ENCODE measurements around the gene RIPPLY3. TPM values are rescaled to one million over a fixed set of nuclear protein-coding genes. Genes with fewer than 3 reads are reported as not detected.
"Not testable (repeated sequence)": the region's sequence is repeated elsewhere in the genome, so short reads cannot be mapped to it uniquely, and the experiment has no call there.

The RIPPLY3 gene
- total RNA-seq, 1 experiment from 2014 or later, result 0.94 TPM

DNA sequence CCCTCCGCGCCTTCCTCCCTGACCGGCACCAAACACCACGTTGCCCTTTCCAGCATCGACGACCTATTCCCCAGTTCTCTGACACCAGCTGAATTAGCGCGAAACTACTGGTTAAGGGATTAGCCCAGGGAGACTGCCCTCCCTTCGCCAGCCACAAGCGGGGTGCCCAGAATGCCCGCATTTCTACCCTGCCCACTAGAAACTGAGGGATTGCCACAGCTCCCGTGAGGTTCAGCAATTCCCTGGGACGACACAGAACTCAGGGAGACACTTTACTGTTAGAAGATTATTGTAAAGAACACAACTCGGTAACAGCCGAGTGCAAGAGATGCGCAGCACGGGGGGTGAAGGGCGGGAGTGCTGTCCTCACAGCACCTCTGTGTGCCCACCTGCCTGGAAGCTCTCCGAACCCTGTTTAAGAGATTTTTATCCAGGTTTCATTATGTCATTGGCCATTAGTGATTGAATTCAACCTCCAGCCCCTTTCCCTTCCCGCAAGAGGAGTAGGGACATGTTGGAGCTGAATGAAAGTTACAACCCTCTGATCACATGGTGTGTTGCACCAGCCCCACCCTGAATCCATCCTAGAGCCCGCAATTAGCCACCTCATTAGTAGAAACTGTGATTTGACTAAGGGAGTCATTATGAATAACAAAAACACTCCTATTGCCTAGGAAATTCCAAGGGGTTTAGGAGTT lies 15.8 kb upstream of the RIPPLY3 start:
- Histone ChIP-seq H3K27me3 (ENCODE audit: control insufficient read depth, insufficient read depth, low read length) (no peaks in the 10 kb centered on the region), H3K4me3 (ENCODE audit: insufficient read depth, low read depth, low read length) (peak overlapping the region; percentile 58), H3K36me3 (replicated peaks; ENCODE audit: control insufficient read depth, insufficient read depth, low read length) (no peaks in the 10 kb centered on the region)
- peak; percentile 59 for DNase-seq

- no peaks in the 10 kb centered on the region for H3K27me3 ChIP-seq (ENCODE audit: control insufficient read depth, insufficient read depth, low read length)
- H3K4me3 ChIP-seq (ENCODE audit: insufficient read depth, low read depth, low read length), result no peak overlapping the region
- peak; percentile 69 for DNase-seq
- H3K36me3 ChIP-seq (replicated peaks; ENCODE audit: control insufficient read depth, insufficient read depth, low read length), result no peaks in the 10 kb centered on the region
Observed at GRCh38 chr21:36992671-36993070, 13.8 kb upstream of the RIPPLY3 start.

GRCh38 chr21:36994501-36995158 lies 11.9 kb upstream of the RIPPLY3 start:
- H3K4me3 ChIP-seq (ENCODE audit: insufficient read depth, low read depth, low read length), result peak overlapping the region; percentile 27
- no peaks in the 10 kb centered on the region for H3K27me3 ChIP-seq (ENCODE audit: control insufficient read depth, insufficient read depth, low read length)
- peak; percentile 84 for DNase-seq
- no peaks in the 10 kb centered on the region for H3K36me3 ChIP-seq (replicated peaks; ENCODE audit: control insufficient read depth, insufficient read depth, low read length)

DNA sequence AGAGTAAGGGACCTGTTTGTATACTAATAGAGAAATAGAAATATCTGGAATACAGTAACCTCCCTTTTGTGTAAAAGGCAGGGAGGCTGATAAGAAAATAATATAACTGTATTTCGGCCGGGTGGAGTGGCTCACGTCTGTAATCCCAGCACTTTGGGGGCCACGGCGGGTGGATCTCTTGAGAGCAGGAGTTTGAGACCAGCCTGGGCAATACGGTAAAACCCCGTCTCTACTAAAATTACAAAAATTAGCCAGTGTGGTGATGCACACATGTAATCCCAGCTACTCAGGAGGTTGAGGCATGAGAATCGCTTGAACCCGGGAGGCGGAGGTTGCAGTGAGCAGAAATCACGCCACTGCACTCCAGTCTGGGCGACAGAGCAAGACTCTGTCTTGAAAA lies 11.2 kb upstream of the RIPPLY3 start:
- H3K36me3 ChIP-seq (replicated peaks; ENCODE audit: control insufficient read depth, insufficient read depth, low read length); H3K4me3 ChIP-seq (ENCODE audit: insufficient read depth, low read depth, low read length); H3K27me3 ChIP-seq (ENCODE audit: control insufficient read depth, insufficient read depth, low read length); DNase-seq: not testable (repeated sequence)

DNA sequence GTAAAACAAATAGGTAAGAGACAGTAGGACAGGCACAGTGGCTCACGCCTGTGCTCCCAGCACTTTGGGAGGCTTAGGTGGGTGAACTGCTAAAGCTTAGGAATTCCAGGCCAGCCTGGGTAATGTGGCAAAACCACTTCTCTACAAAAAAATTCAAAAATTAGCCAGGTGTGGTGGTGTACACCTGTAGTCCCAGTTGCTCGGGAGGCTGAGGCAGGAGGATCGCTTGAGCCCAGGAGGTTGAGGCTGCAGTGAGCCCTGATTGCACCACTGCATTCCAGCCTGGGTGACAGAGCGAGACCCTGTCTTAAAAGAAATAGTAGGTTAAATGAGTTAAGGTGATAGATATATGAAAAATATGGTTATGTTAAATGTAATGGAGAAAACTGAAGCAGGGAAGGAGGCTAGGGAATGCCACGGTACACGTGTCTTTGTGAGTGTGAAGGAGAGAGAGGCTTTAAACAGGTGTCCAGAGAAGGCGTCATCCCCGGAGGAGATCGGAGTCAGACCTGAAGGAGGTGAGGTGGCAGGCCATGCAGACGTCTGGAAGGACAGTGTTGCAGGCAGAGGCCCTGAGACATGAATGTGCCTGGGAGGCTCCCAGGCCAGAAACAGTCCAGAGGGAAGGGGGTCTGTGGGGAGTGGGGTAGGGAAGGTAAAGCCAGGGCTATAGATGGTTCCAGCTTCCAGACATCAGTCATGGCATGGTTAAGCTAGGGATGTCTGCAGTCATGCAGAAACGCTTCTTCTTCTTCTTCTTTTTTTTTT lies 7.2 kb upstream of the RIPPLY3 start:
- Histone ChIP-seq H3K36me3 (replicated peaks; ENCODE audit: control insufficient read depth, insufficient read depth, low read length) (no peaks in the 10 kb centered on the region), H3K4me3 (ENCODE audit: insufficient read depth, low read depth, low read length) (no peak overlapping the region), H3K27me3 (ENCODE audit: control insufficient read depth, insufficient read depth, low read length) (peaks cover 2% of the 10 kb centered on the region; the same call in 1 of the 2 replicates)
- no peak for DNase-seq

DNA sequence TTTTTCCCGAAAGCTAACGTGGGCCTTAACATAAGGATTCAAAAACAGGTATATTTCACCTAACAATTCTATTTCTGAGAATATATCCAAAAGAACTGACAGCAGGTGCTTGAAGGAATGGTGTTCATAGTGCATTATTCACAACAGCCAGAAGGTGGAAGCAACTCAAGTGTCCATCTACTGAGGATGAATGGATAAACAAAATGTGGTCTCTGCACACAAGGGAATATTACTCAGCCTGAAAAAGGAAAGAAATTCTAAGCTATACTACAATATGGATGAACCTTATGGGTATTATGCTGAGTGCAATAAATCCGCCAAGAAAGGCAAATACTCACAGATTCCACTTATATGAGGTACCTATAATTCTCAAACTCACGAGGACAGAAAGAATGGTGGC lies 6.1 kb upstream of the RIPPLY3 start:
- H3K4me3 ChIP-seq (ENCODE audit: insufficient read depth, low read depth, low read length), result no peak overlapping the region
- H3K36me3 ChIP-seq (replicated peaks; ENCODE audit: control insufficient read depth, insufficient read depth, low read length), result no peaks in the 10 kb centered on the region
- peaks cover 3% of the 10 kb centered on the region for H3K27me3 ChIP-seq (ENCODE audit: control insufficient read depth, insufficient read depth, low read length)
- DNase-seq, result no peak

DNA sequence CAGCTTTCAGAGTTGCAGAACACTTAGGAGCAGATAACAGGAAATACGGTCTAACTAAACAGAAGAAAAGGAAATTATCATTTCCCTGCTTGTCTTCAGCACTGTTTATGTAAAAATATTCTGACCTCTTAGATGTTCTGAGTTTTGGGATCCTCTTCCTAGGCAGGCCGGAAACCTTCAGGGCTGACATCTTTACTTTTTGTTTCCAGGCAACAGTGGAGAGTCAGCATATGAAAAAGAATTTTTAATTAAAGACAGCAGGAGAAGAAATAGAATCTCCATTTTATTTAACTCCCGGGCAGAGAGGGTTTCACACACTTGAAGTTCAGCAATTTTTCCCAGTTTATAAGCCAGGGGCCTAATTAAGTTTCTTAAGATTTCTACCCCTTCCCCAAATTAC lies 5.1 kb upstream of the RIPPLY3 start:
- Histone ChIP-seq H3K27me3 (ENCODE audit: control insufficient read depth, insufficient read depth, low read length) (peaks cover 14% of the 10 kb centered on the region), H3K4me3 (ENCODE audit: insufficient read depth, low read depth, low read length) (no peak overlapping the region), H3K36me3 (replicated peaks; ENCODE audit: control insufficient read depth, insufficient read depth, low read length) (no peaks in the 10 kb centered on the region)
- no peak for DNase-seq

GRCh38 chr21:37002851-37003250 lies 3.7 kb upstream of the RIPPLY3 start:
- H3K36me3 ChIP-seq (replicated peaks; ENCODE audit: control insufficient read depth, insufficient read depth, low read length); DNase-seq; H3K4me3 ChIP-seq (ENCODE audit: insufficient read depth, low read depth, low read length): not testable (repeated sequence)
- peaks cover 28% of the 10 kb centered on the region for H3K27me3 ChIP-seq (ENCODE audit: control insufficient read depth, insufficient read depth, low read length)

DNA sequence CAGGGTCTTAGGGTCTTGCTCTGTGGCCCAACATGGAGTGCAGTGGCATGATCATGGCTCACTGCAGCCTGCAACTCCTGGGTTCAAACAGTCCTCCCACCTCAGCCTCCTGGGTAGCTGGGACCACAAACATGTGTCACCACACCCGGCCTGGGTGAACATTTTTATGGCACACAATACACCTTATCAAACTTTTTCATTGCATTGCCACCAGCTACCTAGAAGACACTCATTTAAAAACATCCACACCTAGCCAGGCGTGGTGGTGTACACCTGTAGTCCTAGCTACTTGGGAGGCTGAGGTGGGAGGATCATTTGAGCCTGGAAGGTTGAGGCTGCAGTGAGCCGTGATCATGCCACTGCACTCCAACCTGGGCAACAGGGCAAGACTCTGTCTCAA lies 2.6 kb upstream of the RIPPLY3 start:
- H3K4me3 ChIP-seq (ENCODE audit: insufficient read depth, low read depth, low read length); DNase-seq; H3K36me3 ChIP-seq (replicated peaks; ENCODE audit: control insufficient read depth, insufficient read depth, low read length): not testable (repeated sequence)
- peaks cover 35% of the 10 kb centered on the region for H3K27me3 ChIP-seq (ENCODE audit: control insufficient read depth, insufficient read depth, low read length)

DNA sequence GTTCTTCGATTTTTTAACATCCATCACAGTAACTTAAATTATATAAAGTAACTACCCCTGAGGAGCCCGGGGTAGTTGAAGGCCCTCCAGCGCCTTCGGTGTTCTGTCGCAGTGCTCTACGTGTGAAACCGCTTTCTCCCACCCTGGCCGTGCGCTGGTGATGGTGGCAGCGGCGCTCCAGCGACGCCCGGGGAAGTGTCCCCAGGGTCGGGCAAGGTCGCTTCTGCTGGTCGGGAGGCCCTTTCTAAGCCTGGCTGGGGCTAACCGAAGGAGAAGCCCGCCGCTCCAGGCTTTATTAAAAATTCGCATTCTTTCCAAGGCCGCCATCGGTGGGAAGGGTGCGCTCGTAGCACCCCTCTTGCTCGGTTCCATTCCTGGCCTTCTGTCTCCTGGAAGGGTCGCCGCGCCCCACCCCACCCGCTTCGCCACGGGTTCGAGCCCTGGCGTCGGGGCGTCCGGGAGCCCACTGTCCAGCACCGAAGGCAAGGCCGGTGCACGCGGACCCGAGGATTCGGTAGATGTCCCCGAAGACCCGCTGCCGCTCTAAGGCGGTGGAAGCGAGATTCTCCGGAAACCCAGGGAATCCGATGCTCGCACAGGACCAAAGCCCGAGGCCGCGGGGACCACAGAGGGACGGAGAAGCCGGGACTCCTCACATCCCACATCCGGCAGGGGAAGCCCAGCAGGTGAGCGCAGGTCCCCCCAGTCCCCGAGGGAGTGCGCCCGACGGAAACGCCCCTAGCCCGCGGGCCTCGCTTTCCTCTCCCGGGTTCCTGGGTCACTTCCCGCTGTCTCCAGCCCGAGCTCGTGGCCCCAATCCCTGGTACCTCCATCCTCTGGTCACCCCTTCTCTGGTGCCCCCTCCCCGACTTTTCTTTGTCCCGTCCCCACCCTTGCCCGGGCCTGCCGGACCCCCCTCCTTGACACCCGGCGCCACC lies 685 bp upstream of the RIPPLY3 start:
- peak; percentile 82 for DNase-seq
- peak overlapping the region; percentile 69 for H3K4me3 ChIP-seq (ENCODE audit: insufficient read depth, low read depth, low read length)
- no peaks in the 10 kb centered on the region for H3K36me3 ChIP-seq (replicated peaks; ENCODE audit: control insufficient read depth, insufficient read depth, low read length)
- peaks cover 44% of the 10 kb centered on the region for H3K27me3 ChIP-seq (ENCODE audit: control insufficient read depth, insufficient read depth, low read length)

GRCh38 chr21:37008724-37009123 lies 2.2 kb downstream of the RIPPLY3 start:
- peak; percentile 61 for DNase-seq
- Histone ChIP-seq H3K4me3 (ENCODE audit: insufficient read depth, low read depth, low read length) (no peak overlapping the region), H3K27me3 (ENCODE audit: control insufficient read depth, insufficient read depth, low read length) (peaks cover 44% of the 10 kb centered on the region), H3K36me3 (replicated peaks; ENCODE audit: control insufficient read depth, insufficient read depth, low read length) (no peaks in the 10 kb centered on the region)

- peak; percentile 92 for DNase-seq
- peaks cover 42% of the 10 kb centered on the region for H3K27me3 ChIP-seq (ENCODE audit: control insufficient read depth, insufficient read depth, low read length)
- H3K36me3 ChIP-seq (replicated peaks; ENCODE audit: control insufficient read depth, insufficient read depth, low read length), result no peaks in the 10 kb centered on the region
- H3K4me3 ChIP-seq (ENCODE audit: insufficient read depth, low read depth, low read length), result no peak overlapping the region; the same call in 1 of the 2 replicates
Observed at GRCh38 chr21:37009740-37010341, 3.3 kb downstream of the RIPPLY3 start.

- H3K27me3 ChIP-seq (ENCODE audit: control insufficient read depth, insufficient read depth, low read length), result no peaks in the 10 kb centered on the region
- no peaks in the 10 kb centered on the region for H3K36me3 ChIP-seq (replicated peaks; ENCODE audit: control insufficient read depth, insufficient read depth, low read length)
- no peak overlapping the region for H3K4me3 ChIP-seq (ENCODE audit: insufficient read depth, low read depth, low read length)
- no peak for DNase-seq
Observed at GRCh38 chr21:37017951-37018679, 11.6 kb downstream of the RIPPLY3 start.
